Vagina (tissue), 2 donors: Measurements from ENCODE around the gene ARID5B. TPM values are rescaled to one million over a fixed set of nuclear protein-coding genes. Genes with fewer than 3 reads are reported as not detected.

Source experiments
- DNase-seq, 2 donors: peaks; one replicate each; pipeline ENCODE4 v3.0.0-alpha.2; 2017; ENCODE audit errors: extremely low spot score in 2 of 2
- H3K27ac ChIP-seq: fragments of 200-600 bp; sonication (generic); one replicate; pipeline ENCODE4 v1.5.1; 2019
- H3K27me3 ChIP-seq: fragments of 200-600 bp; sonication (generic); one replicate; pipeline ENCODE4 v1.5.1; 2019
- H3K36me3 ChIP-seq, 2 donors: fragments of 200-600 bp; sonication (generic); one replicate each; pipeline ENCODE4 v1.5.1; 2017 to 2019
- H3K4me1 ChIP-seq: fragments of 200-600 bp; sonication (generic); one replicate; pipeline ENCODE4 v1.5.1; 2019
- H3K4me3 ChIP-seq, 2 donors: fragments of 200-600 bp; sonication (generic); 1 replicate in 1 of 2; 2 replicates in 1 of 2; pipeline ENCODE4 v1.5.1; 2016 to 2019
- H3K9me3 ChIP-seq: fragments of 200-600 bp; sonication (generic); one replicate; pipeline ENCODE4 v1.5.1; 2019
- POLR2A ChIP-seq, 2 donors: fragments of 450-650 bp; IDR thresholded peaks; one replicate each; pipeline ENCODE4 v1.6.1; 2017; ENCODE audit warnings: antibody characterized with exemption in 2 of 2, mild to moderate bottlenecking in 2 of 2, moderate library complexity in 2 of 2
- POLR2AphosphoS5 ChIP-seq, 2 donors: sonication (generic); formaldehyde crosslinking; IDR thresholded peaks; one replicate each; pipeline ENCODE4 v1.9.0; 2017; ENCODE audit warnings: antibody characterized with exemption in 2 of 2, mild to moderate bottlenecking in 2 of 2, low read depth in 1 of 2; ENCODE audit not compliant: insufficient read depth in 1 of 2
- intact Hi-C: fragments of 100-400 bp; cut with DNase I; formaldehyde crosslinking; loops from one replicate; pipeline ENCODE4 v1.15.1; 2023
- total RNA-seq: library from RNA; depleted of rRNA; stranded (reverse); fragments of >200 nt; gene quantifications from one replicate; pipeline ENCODE4 v1.2.3, GENCODE V29; 2016
- TF ChIP-seq, protein P1 (sequence below), 3 experiments: fragments of 450-650 bp in 2 of 3; fragments of 200-600 bp in 1 of 3; sonication (generic) in 1 of 3; IDR thresholded peaks; one replicate each; pipeline ENCODE4 v1.5.1; 2017 to 2019; ENCODE audit warnings: antibody characterized with exemption in 3 of 3, mild to moderate bottlenecking in 2 of 3, moderate library complexity in 2 of 3

Gene ARID5B
- total RNA-seq, 1 donor from 2014 or later: 75.9 TPM

DNA sequence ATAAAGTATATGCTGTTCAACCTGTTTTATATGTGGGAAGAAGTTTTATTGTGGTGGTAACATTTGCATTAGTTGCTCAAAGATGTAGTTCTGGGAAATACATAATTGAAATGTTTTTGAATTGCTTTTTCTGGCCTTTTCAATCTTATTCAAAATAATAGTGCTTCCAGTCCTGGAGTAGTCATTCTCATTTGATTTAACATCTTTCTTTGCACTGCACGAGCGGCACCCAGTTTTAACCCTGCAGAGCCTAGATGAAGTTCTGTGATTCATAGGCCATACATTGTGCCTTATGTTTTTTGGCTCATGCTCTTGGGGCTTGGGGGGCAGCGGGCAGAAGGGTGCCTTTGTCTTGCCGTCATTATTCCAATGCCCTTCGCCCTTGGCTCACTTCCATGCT lies 9.9 kb downstream of the ARID5B start:
- Histone ChIP-seq H3K36me3 (no peaks in the 10 kb centered on the region), H3K27ac (no peak overlapping the region), H3K27me3 (no peaks in the 10 kb centered on the region), H3K4me1 (peaks cover 23% of the 10 kb centered on the region), H3K4me3 (no peak overlapping the region), H3K9me3 (no peaks in the 10 kb centered on the region)
- intact Hi-C loops: no loop called here
- DNase-seq: no peak
- no peak for TF ChIP-seq POLR2A (IDR thresholded peaks at IDR 0.05)
- TF ChIP-seq POLR2AphosphoS5 (IDR thresholded peaks at IDR 0.05; ENCODE audit: insufficient read depth in 1 of 2, low read depth in 1 of 2): no peak
- TF ChIP-seq, protein P1, sequence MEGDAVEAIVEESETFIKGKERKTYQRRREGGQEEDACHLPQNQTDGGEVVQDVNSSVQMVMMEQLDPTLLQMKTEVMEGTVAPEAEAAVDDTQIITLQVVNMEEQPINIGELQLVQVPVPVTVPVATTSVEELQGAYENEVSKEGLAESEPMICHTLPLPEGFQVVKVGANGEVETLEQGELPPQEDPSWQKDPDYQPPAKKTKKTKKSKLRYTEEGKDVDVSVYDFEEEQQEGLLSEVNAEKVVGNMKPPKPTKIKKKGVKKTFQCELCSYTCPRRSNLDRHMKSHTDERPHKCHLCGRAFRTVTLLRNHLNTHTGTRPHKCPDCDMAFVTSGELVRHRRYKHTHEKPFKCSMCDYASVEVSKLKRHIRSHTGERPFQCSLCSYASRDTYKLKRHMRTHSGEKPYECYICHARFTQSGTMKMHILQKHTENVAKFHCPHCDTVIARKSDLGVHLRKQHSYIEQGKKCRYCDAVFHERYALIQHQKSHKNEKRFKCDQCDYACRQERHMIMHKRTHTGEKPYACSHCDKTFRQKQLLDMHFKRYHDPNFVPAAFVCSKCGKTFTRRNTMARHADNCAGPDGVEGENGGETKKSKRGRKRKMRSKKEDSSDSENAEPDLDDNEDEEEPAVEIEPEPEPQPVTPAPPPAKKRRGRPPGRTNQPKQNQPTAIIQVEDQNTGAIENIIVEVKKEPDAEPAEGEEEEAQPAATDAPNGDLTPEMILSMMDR (IDR thresholded peaks at IDR 0.05): no peak

DNA sequence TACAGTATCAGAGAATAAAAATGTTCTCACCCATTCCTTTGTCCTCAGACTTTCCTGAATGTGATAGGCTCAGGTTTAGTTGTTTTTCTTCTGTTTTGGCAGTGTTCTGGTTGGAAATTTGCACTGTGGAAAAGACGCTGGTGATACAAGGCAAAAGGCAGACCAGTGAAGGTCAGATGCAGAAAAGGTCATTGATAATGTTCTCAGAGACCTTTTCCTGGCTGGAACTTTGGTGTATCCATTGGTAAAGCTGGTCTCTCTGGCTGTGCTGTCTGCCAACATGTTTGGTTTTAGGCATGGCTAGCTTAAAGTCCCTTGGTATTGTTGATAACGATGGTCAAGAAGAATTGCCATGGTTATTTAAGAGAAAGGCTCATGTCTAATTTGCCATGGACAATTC lies 11.5 kb downstream of the ARID5B start:
- no peak for DNase-seq
- Histone ChIP-seq H3K27ac (no peak overlapping the region), H3K4me3 (no peak overlapping the region), H3K9me3 (no peaks in the 10 kb centered on the region), H3K27me3 (no peaks in the 10 kb centered on the region), H3K36me3 (no peaks in the 10 kb centered on the region), H3K4me1 (peaks cover 12% of the 10 kb centered on the region)
- no peak for TF ChIP-seq POLR2AphosphoS5 (IDR thresholded peaks at IDR 0.05; ENCODE audit: insufficient read depth in 1 of 2, low read depth in 1 of 2)
- TF ChIP-seq, protein P1 (IDR thresholded peaks at IDR 0.05): no peak
- TF ChIP-seq POLR2A (IDR thresholded peaks at IDR 0.05): no peak
- intact Hi-C loops: no loop called here

DNA sequence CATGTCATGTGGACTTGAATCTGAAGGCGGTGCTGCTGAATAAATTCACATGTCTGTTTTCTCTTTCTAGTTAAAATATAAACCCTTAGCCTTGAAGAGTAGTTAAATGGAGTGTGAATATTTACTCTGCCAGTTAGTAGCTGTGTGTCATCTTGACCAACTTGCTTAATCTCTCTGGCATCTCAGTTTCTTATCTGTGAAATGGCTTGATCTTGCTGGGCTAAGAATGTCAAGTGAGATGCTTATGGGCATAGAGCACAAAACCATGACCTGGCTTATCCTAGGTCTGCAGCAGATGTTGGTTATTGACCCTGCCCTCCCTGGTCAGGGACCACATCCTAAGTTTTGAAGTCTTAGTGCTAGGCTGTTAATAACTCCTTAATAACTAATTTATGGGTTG lies 16.6 kb downstream of the ARID5B start:
- H3K4me1 ChIP-seq: peaks cover 25% of the 10 kb centered on the region
- no peaks in the 10 kb centered on the region for H3K36me3 ChIP-seq
- TF ChIP-seq, protein P1 (IDR thresholded peaks at IDR 0.05): no peak
- TF ChIP-seq POLR2AphosphoS5 (IDR thresholded peaks at IDR 0.05; ENCODE audit: insufficient read depth in 1 of 2, low read depth in 1 of 2) (no peak), POLR2A (IDR thresholded peaks at IDR 0.05) (no peak)
- H3K4me3 ChIP-seq: no peak overlapping the region
- no peak overlapping the region for H3K27ac ChIP-seq
- H3K9me3 ChIP-seq: no peaks in the 10 kb centered on the region
- no peak for DNase-seq
- no peaks in the 10 kb centered on the region for H3K27me3 ChIP-seq
- intact Hi-C loops: no loop called here

DNA sequence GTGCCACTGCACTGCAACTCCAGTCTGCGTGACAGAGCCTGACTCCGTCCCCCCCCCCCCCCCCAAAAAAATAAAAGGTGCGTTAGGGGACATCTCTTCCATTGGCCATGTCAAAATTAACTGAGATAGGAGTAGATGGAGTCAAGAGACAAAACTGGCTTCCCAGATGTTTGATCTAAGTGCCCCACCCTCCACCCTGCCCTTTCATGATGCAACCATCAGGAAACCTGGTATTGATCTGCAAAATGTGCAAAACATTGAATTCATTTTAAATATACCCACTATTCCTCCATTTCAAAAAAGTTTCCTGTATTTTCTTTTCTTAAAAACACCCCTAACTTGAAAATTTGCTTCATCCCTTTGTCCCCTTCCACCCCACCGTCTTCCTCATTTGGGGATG lies 17.5 kb downstream of the ARID5B start:
- Histone ChIP-seq H3K27me3 (no peaks in the 10 kb centered on the region), H3K4me1 (peaks cover 30% of the 10 kb centered on the region), H3K36me3 (no peaks in the 10 kb centered on the region), H3K9me3 (no peaks in the 10 kb centered on the region), H3K27ac (no peak overlapping the region), H3K4me3 (no peak overlapping the region)
- no peak for DNase-seq
- TF ChIP-seq POLR2AphosphoS5 (IDR thresholded peaks at IDR 0.05; ENCODE audit: insufficient read depth in 1 of 2, low read depth in 1 of 2): no peak
- intact Hi-C loops: no loop called here

DNA sequence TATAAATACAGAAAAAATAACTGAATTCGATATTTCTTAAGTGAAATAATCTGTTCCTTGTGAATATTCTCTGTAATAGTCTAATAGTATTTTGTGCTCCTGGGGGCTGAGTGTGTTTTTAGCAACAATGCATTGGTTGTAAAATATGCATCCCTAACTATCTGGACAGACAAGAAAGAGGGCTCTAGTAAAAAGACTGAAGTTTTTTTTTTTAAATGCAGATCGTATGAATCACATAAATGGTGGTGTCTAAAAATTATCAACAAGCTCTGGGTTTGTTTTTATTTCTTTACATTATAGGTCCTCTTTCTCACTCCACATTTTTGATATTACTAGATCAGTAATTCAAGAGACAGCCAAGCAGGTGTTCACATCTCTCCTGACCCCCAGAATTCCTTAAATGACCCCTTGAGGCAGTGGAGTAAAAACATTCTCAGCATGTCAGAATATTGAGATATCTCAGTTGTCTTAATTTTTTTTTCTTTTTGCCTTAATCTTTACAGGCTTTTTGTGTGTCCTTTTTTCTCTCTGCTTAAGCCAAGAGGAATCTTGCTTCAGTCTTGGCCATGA lies 18.2 kb downstream of the ARID5B start:
- H3K36me3 ChIP-seq: no peaks in the 10 kb centered on the region
- no peaks in the 10 kb centered on the region for H3K9me3 ChIP-seq
- H3K4me3 ChIP-seq: no peak overlapping the region
- H3K27ac ChIP-seq: peak overlapping the region; percentile 17
- no peak for TF ChIP-seq POLR2A (IDR thresholded peaks at IDR 0.05)
- TF ChIP-seq, protein P1 (IDR thresholded peaks at IDR 0.05): no peak
- TF ChIP-seq POLR2AphosphoS5 (IDR thresholded peaks at IDR 0.05; ENCODE audit: insufficient read depth in 1 of 2, low read depth in 1 of 2): no peak
- H3K27me3 ChIP-seq: no peaks in the 10 kb centered on the region
- intact Hi-C loops: no loop called here
- DNase-seq: no peak
- peaks cover 38% of the 10 kb centered on the region for H3K4me1 ChIP-seq
